ENCODE results near the gene DPP6.

Gene DPP6

DNA sequence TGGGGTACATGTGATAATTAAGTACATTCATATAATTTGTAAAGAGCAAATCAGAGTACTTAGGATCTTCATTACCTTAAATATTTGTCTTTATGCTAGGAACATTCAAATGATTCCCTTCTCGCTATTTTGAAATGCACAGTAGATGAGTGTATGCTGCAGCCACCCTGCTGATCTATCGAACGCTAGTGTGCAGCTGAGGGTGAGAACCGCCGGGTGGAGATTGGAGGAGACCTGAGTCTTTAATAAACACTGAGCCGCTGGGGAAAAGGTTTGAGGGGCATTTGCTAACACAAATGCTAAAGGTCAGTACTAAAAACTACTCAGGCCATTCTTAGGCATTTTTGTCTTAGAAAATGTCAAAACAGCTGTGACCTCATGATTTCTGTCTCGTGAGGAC, 148.0 kb downstream of the DPP6 start:
- Mint-ChIP-seq H3K4me1 (no peaks in the 10 kb centered on the region), H3K4me3 (no peak overlapping the region), H3K36me3 (no peaks in the 10 kb centered on the region), H3K27ac (no peak overlapping the region), H3K9me3 (peaks cover 2 to 7% of the 10 kb centered on the region in 2 donors), H3K27me3 (no peaks in the 10 kb centered on the region)
- no peak for ATAC-seq (replicated peaks)
- no peak for DNase-seq

DNA sequence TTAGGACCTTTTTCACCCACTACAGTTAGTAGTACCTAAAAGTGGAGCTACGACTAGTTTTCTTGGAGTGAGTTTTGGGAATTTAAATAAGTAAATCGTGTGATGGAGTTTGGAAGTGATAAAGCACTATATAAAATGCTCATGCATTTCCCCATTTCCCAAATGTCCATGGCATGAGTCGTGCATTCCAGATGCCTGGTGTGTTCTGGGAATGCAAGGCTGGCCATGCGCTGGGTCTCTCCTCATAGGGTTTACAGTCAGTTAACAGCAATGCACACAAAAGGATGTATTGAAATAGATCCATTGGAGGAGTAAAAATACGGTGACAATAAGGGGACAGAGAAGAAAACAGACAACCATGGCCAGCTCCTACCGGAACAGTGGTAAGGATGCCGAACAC, 149.8 kb downstream of the DPP6 start:
- no peak for DNase-seq
- H3K9me3 Mint-ChIP-seq, result peaks cover 4 to 5% of the 10 kb centered on the region in 2 donors
- H3K4me3 Mint-ChIP-seq, result no peak overlapping the region

GRCh38 chr7:154204046-154204445, 151.8 kb downstream of the DPP6 start:
- Mint-ChIP-seq H3K36me3 (no peaks in the 10 kb centered on the region), H3K9me3 (peaks cover 4 to 5% of the 10 kb centered on the region in 2 donors), H3K27ac (no peak overlapping the region)

More for the DNA sequence above, 149.8 kb downstream of the DPP6 start:
- no peaks in the 10 kb centered on the region for H3K36me3 Mint-ChIP-seq
- no peaks in the 10 kb centered on the region for H3K27me3 Mint-ChIP-seq
- ATAC-seq (replicated peaks), result no peak
- no peaks in the 10 kb centered on the region for H3K4me1 Mint-ChIP-seq
- no peak overlapping the region for H3K27ac Mint-ChIP-seq

DNA sequence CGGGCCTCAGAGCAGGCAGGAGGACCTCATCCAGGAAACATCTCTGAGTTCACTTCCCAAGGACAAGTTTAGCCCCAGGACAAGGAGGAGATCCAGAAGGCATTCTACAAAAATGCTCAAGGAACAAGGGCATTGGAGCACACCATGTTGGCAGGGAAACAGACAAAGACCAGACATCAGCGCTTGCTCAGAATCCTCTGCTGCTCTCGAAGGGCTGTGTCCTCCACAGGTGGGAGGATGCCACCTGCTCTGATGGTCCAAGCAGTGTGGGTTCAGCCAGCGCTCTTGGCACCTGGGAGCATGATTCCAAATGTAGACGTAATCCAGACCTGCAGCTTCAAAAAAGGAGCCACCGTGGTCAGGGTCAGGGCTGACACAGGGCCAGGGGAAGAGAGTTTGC, 160.7 kb downstream of the DPP6 start:
- Mint-ChIP-seq H3K36me3 (no peaks in the 10 kb centered on the region), H3K4me3 (no peak overlapping the region), H3K4me1 (no peaks in the 10 kb centered on the region), H3K27ac (no peak overlapping the region), H3K9me3 (peaks cover 0 to 4% of the 10 kb centered on the region in 2 donors), H3K27me3 (no peaks in the 10 kb centered on the region)
- ATAC-seq (replicated peaks) (no peak), DNase-seq (no peak)

More at GRCh38 chr7:154204046-154204445, 151.8 kb downstream of the DPP6 start:
- no peaks in the 10 kb centered on the region for H3K4me1 Mint-ChIP-seq
- no peak overlapping the region for H3K4me3 Mint-ChIP-seq
- no peak for ATAC-seq (replicated peaks)
- H3K27me3 Mint-ChIP-seq, result no peaks in the 10 kb centered on the region
- no peak for DNase-seq

DNA sequence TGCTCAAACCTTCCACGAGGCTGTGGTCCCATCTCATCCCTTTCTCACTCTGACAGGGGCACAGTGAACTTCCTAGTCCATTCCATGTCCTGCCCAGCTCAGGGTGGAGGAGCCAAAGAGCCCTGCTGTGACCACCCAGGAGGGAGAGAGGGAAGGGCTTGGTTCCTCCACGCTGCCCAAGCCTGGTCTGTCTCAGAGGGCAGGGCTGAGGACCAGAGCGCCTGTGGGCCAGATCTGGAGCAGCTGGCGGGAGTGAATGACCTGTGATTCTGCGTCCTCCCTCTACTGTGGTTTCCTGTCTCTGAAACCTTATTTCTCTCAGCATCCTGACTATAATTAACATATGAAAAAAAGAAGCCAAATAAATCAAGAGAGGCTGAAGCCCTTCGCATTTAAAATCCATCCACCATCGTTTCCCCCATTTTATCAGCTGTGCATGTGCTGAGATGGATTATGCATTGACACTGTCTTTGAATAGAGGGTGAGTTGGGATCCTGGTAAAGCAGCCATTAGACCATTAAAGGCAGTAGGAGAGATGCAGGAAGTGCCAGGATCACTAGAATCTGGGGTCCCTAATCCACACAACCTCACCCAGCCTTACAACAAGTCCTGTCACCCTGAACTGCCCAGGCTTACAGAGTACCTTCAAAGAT, 165.6 kb downstream of the DPP6 start:
- no peaks in the 10 kb centered on the region for H3K4me1 Mint-ChIP-seq
- no peaks in the 10 kb centered on the region for H3K36me3 Mint-ChIP-seq
- ATAC-seq (replicated peaks) (no peak), DNase-seq (no peak)
- no peaks in the 10 kb centered on the region for H3K27me3 Mint-ChIP-seq
- H3K4me3 Mint-ChIP-seq, result no peak overlapping the region
- H3K9me3 Mint-ChIP-seq, result peaks cover 0 to 6% of the 10 kb centered on the region in 2 donors
- H3K27ac Mint-ChIP-seq, result no peak overlapping the region

DNA sequence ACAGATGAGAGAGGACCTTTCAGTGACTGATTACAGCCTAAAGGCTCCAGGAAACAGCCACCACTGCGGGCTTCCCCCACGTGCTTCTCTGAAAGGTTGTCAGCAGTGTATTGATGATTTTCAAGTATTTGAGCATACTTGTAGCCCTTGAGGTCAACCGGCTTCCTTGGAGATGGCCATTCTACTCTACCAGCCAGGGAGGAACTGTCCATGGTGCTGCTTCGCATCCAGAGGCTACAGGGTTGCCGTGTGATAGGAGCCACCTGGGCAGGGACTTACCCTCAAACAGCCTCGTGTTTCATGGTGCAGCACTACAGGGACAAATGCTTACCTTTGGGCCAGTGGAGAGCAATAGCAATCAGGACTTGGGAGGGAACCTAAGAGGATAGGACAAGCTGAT, 179.5 kb downstream of the DPP6 start:
- ATAC-seq (replicated peaks) (no peak), DNase-seq (no peak)
- H3K36me3 Mint-ChIP-seq, result no peaks in the 10 kb centered on the region
- H3K27ac Mint-ChIP-seq, result no peak overlapping the region
- H3K4me1 Mint-ChIP-seq, result no peaks in the 10 kb centered on the region
- H3K4me3 Mint-ChIP-seq, result no peak overlapping the region
- peaks cover 8% of the 10 kb centered on the region in 2 donors for H3K9me3 Mint-ChIP-seq
- H3K27me3 Mint-ChIP-seq, result no peaks in the 10 kb centered on the region

DNA sequence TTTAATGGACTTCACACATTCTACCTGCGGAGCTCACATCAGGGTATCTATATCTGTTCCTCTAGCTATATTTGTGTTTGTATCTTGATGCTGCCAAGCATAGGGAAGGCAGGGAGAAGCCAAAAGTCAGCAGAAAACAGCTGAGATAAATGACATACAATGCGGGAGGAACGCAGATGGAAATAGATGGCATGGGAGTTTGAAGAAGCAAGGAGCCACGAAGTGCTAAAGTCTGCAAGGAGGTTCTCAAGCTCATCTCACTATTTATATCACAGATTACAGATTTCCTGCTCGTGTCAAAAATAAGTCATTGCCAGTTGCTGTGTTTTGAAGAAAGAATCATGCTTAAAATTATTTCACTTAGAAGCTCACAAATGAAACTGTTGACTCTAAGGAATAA, 180.5 kb downstream of the DPP6 start:
- H3K36me3 Mint-ChIP-seq, result no peaks in the 10 kb centered on the region
- DNase-seq (no peak), ATAC-seq (replicated peaks) (no peak)
- peaks cover 8 to 11% of the 10 kb centered on the region in 2 donors for H3K9me3 Mint-ChIP-seq
- H3K4me1 Mint-ChIP-seq, result no peaks in the 10 kb centered on the region
- H3K4me3 Mint-ChIP-seq, result no peak overlapping the region
- H3K27me3 Mint-ChIP-seq, result no peaks in the 10 kb centered on the region
- no peak overlapping the region for H3K27ac Mint-ChIP-seq

GRCh38 chr7:154241988-154242387, 189.8 kb downstream of the DPP6 start:
- ATAC-seq (replicated peaks) (no peak), DNase-seq (no peak)
- Mint-ChIP-seq H3K9me3 (peaks cover 6 to 9% of the 10 kb centered on the region in 2 donors), H3K4me1 (no peaks in the 10 kb centered on the region), H3K36me3 (peaks cover 0 to 2% of the 10 kb centered on the region in 2 donors), H3K27me3 (no peaks in the 10 kb centered on the region), H3K27ac (no peak overlapping the region), H3K4me3 (no peak overlapping the region)

- Mint-ChIP-seq H3K4me3 (no peak overlapping the region), H3K9me3 (peaks cover 6% of the 10 kb centered on the region in 2 donors), H3K27me3 (no peaks in the 10 kb centered on the region), H3K36me3 (peaks cover 0 to 2% of the 10 kb centered on the region in 2 donors), H3K27ac (no peak overlapping the region), H3K4me1 (no peaks in the 10 kb centered on the region)
- no peak for ATAC-seq (replicated peaks)
- DNase-seq, result no peak
Measured at GRCh38 chr7:154242709-154243108, 190.5 kb downstream of the DPP6 start.

DNA sequence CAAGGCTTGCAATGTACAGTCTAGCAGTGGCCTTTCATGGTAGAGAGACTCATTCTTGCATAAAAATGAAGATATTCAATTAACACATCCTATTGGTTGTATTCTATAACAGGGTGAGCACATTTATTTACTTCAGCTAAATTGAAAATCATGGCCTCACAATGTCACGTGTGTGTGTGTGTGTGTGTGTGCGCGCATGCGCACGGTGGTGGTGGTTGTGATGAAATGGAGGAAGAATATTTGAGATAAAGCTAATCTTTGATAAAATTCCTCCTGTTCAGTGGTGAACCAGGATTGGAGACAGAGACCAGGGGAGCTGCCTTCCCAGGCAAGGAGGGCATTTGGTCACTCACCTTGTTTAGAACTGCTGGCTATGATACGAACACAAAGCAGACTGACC, 199.8 kb downstream of the DPP6 start:
- no peaks in the 10 kb centered on the region for H3K4me1 Mint-ChIP-seq
- no peaks in the 10 kb centered on the region for H3K36me3 Mint-ChIP-seq
- no peak for ATAC-seq (replicated peaks)

GRCh38 chr7:154253810-154254209, 201.6 kb downstream of the DPP6 start:
- no peaks in the 10 kb centered on the region for H3K36me3 Mint-ChIP-seq
- no peak overlapping the region for H3K4me3 Mint-ChIP-seq
- no peaks in the 10 kb centered on the region for H3K27me3 Mint-ChIP-seq
- DNase-seq, result no peak
- no peak overlapping the region for H3K27ac Mint-ChIP-seq
- H3K4me1 Mint-ChIP-seq, result no peaks in the 10 kb centered on the region
- no peak for ATAC-seq (replicated peaks)
- peaks cover 4 to 6% of the 10 kb centered on the region in 2 donors for H3K9me3 Mint-ChIP-seq

More for the DNA sequence above, 199.8 kb downstream of the DPP6 start:
- H3K27me3 Mint-ChIP-seq, result no peaks in the 10 kb centered on the region
- DNase-seq, result no peak
- peaks cover 3 to 6% of the 10 kb centered on the region in 2 donors for H3K9me3 Mint-ChIP-seq
- no peak overlapping the region for H3K27ac Mint-ChIP-seq
- H3K4me3 Mint-ChIP-seq, result no peak overlapping the region

DNA sequence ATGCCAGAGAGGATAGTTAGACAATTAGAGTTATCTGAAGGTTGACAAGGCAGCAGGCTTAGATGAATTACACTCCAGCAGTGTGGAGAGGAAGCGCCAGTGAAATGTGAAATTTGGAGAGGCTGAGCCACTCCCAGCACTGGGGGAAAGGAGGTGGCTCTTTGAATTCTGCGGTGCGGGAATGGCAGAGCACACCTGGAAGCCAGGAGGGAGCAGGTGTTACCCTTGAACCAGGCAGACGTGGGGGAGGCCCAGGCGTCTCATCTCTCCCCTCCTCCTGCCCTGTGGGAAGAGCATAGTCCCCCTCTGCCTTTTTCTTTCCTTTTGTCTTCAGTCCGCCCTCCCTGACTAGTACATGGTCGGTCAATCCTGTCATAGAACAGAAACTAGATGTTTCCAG, 203.1 kb downstream of the DPP6 start:
- Mint-ChIP-seq H3K27me3 (no peaks in the 10 kb centered on the region), H3K9me3 (peaks cover 11% of the 10 kb centered on the region in 2 donors), H3K27ac (no peak overlapping the region), H3K4me3 (no peak overlapping the region), H3K36me3 (no peaks in the 10 kb centered on the region), H3K4me1 (no peaks in the 10 kb centered on the region)
- ATAC-seq (replicated peaks) (no peak), DNase-seq (no peak)

GRCh38 chr7:154256150-154256549, 204.0 kb downstream of the DPP6 start:
- Mint-ChIP-seq H3K4me1 (no peaks in the 10 kb centered on the region), H3K9me3 (peaks cover 8 to 9% of the 10 kb centered on the region in 2 donors), H3K36me3 (no peaks in the 10 kb centered on the region), H3K27ac (no peak overlapping the region), H3K4me3 (no peak overlapping the region), H3K27me3 (no peaks in the 10 kb centered on the region)
- DNase-seq (no peak), ATAC-seq (replicated peaks) (no peak)

DNA sequence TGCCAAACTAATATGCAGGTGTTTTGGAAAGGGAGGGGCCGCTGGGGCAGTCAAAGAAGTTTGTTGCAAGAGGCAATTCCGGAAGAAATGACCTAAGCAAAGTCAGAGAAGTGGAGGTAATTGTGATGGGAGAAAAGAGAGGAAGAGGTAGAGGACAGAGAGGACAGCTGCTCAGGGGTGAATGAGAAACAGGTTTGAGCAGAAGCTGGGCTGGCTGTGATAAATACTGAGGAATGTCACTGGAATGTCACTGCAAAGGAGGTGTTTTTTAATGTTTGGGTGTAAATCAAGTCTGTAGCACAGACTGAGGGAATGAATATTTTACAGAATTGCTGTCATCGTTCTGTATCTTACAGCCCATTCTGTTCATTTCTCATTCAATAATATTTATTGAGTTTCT, 207.2 kb downstream of the DPP6 start:
- Mint-ChIP-seq H3K4me3 (no peak overlapping the region), H3K9me3 (peaks cover 5 to 11% of the 10 kb centered on the region in 2 donors), H3K27me3 (no peaks in the 10 kb centered on the region), H3K36me3 (no peaks in the 10 kb centered on the region), H3K4me1 (no peaks in the 10 kb centered on the region), H3K27ac (no peak overlapping the region)
- ATAC-seq (replicated peaks), result no peak
- DNase-seq, result no peak

DNA sequence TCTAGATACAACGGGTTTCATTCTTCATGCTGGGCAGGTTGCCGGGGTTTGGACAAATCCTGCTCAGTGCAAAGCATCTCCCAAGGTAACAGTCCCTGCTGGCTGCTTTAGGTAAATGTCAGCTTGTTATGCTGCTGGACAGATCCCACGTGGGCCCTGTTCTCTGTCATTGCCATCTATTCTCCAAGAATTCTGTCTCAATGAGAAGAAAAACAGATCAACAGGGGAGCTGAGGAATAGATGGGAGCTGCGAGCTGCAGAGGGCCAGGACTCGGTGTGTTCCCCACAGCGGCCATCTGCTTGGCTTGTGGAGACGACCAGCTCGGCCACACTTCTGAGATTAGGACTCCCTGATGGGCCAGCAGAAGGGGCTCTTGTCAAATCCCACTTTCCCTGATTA, 235.2 kb downstream of the DPP6 start:
- DNase-seq, result no peak
- no peak for ATAC-seq (replicated peaks)
- Mint-ChIP-seq H3K4me3 (no peak overlapping the region), H3K27ac (no peak overlapping the region), H3K36me3 (no peaks in the 10 kb centered on the region), H3K4me1 (no peaks in the 10 kb centered on the region), H3K9me3 (peaks cover 6 to 8% of the 10 kb centered on the region in 2 donors), H3K27me3 (no peaks in the 10 kb centered on the region)

Data from stimulated activated naive B cell treated with anti-CD40 and anti-IgM and Interleukin-4, amounts not matched to agents 10 μg/mL and 1 μg/mL and 100 μg/mL, for 72 hours (primary cell).